WERI-Rb-1 (cell line): ENCODE results near the gene TMC8.
A peak's percentile ranks its signal among the peaks of the same experiment; 100 is the strongest.

Experiments used
- DNase-seq: peaks from one replicate; pipeline ENCODE4 v3.0.0-alpha.2; 2020
- H3K27ac ChIP-seq: fragments of 250-450 bp; sonication (Bioruptor Pico); 2 replicates; pipeline ENCODE4 v1.5.1; 2020; ENCODE audit warnings: mild to moderate bottlenecking, moderate library complexity
- H3K27me3 ChIP-seq: fragments of 250-450 bp; sonication (Bioruptor Pico); 2 replicates; pipeline ENCODE4 v1.5.1; 2021; ENCODE audit warnings: mild to moderate bottlenecking, low read depth, moderate library complexity; ENCODE audit not compliant: insufficient read depth, severe bottlenecking
- H3K36me3 ChIP-seq: fragments of 250-450 bp; sonication (Bioruptor Pico); 2 replicates; pipeline ENCODE4 v1.5.1; 2020; ENCODE audit warnings: mild to moderate bottlenecking, moderate library complexity
- H3K4me3 ChIP-seq: 2 replicates; pipeline ENCODE4 v1.5.1; 2011; ENCODE audit warnings: low read depth, mild to moderate bottlenecking, control low read depth, low read length
- H3K9me3 ChIP-seq: fragments of 250-450 bp; sonication (Bioruptor Pico); 2 replicates; pipeline ENCODE4 v1.5.1; 2021; ENCODE audit warnings: mild to moderate bottlenecking, moderate library complexity; ENCODE audit not compliant: severe bottlenecking
- TF ChIP-seq, protein P1 (sequence below): IDR thresholded peaks from 2 replicates; pipeline ENCODE4 v1.5.1; 2011; ENCODE audit warnings: low read depth, mild to moderate bottlenecking, control low read depth, inconsistent platforms, low read length

TMC8 gene

GRCh38 chr17:78116411-78116810 lies 14.2 kb upstream of the TMC8 start:
- Histone ChIP-seq H3K27me3 (no peaks in the 10 kb centered on the region), H3K9me3 (no peaks in the 10 kb centered on the region), H3K36me3 (no peaks in the 10 kb centered on the region), H3K4me3 (no peak overlapping the region), H3K27ac (no peak overlapping the region)
- TF ChIP-seq, protein P1, sequence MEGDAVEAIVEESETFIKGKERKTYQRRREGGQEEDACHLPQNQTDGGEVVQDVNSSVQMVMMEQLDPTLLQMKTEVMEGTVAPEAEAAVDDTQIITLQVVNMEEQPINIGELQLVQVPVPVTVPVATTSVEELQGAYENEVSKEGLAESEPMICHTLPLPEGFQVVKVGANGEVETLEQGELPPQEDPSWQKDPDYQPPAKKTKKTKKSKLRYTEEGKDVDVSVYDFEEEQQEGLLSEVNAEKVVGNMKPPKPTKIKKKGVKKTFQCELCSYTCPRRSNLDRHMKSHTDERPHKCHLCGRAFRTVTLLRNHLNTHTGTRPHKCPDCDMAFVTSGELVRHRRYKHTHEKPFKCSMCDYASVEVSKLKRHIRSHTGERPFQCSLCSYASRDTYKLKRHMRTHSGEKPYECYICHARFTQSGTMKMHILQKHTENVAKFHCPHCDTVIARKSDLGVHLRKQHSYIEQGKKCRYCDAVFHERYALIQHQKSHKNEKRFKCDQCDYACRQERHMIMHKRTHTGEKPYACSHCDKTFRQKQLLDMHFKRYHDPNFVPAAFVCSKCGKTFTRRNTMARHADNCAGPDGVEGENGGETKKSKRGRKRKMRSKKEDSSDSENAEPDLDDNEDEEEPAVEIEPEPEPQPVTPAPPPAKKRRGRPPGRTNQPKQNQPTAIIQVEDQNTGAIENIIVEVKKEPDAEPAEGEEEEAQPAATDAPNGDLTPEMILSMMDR, result no peak
- no peak for DNase-seq

- TF ChIP-seq, protein P1, result peak; percentile 99
- no peaks in the 10 kb centered on the region for H3K36me3 ChIP-seq
Observed at GRCh38 chr17:78117027-78117981, 13.3 kb upstream of the TMC8 start.

GRCh38 chr17:78118801-78119241 lies 11.8 kb upstream of the TMC8 start:
- Histone ChIP-seq H3K27ac (no peak overlapping the region), H3K36me3 (peaks cover 4% of the 10 kb centered on the region; the same call in 1 of the 2 replicates), H3K4me3 (no peak overlapping the region), H3K27me3 (no peaks in the 10 kb centered on the region), H3K9me3 (no peaks in the 10 kb centered on the region)
- TF ChIP-seq, protein P1, result no peak
- no peak for DNase-seq

More at GRCh38 chr17:78117027-78117981, 13.3 kb upstream of the TMC8 start:
- Histone ChIP-seq H3K9me3 (no peaks in the 10 kb centered on the region), H3K4me3 (no peak overlapping the region), H3K27me3 (no peaks in the 10 kb centered on the region), H3K27ac (peak overlapping the region; percentile 8; the same call in 1 of the 2 replicates)
- DNase-seq, result peak; percentile 87

DNA sequence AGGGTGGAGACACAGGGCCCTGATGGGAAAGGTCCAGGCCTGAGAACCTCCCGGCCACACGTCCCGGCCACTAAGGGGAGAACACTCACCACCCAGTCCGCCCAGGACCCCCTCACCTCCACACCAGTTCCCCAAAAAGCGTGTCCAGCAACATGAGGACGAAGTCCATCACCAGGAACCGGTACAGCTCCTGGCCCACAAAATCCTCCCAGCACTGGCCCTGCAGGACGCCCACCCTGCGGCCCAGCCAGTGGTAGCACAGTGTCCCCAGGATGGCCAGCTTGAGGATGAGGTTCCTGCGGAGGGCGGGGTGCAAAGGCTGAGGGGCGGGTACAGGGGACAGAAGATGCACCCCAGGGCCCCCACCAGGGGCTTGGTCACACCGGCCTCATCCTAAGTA lies 10.0 kb upstream of the TMC8 start:
- TF ChIP-seq, protein P1, result no peak
- H3K27ac ChIP-seq, result no peak overlapping the region
- no peaks in the 10 kb centered on the region for H3K27me3 ChIP-seq
- H3K9me3 ChIP-seq, result no peaks in the 10 kb centered on the region
- peaks cover 4% of the 10 kb centered on the region; the same call in 1 of the 2 replicates for H3K36me3 ChIP-seq
- DNase-seq, result no peak
- no peak overlapping the region for H3K4me3 ChIP-seq

DNA sequence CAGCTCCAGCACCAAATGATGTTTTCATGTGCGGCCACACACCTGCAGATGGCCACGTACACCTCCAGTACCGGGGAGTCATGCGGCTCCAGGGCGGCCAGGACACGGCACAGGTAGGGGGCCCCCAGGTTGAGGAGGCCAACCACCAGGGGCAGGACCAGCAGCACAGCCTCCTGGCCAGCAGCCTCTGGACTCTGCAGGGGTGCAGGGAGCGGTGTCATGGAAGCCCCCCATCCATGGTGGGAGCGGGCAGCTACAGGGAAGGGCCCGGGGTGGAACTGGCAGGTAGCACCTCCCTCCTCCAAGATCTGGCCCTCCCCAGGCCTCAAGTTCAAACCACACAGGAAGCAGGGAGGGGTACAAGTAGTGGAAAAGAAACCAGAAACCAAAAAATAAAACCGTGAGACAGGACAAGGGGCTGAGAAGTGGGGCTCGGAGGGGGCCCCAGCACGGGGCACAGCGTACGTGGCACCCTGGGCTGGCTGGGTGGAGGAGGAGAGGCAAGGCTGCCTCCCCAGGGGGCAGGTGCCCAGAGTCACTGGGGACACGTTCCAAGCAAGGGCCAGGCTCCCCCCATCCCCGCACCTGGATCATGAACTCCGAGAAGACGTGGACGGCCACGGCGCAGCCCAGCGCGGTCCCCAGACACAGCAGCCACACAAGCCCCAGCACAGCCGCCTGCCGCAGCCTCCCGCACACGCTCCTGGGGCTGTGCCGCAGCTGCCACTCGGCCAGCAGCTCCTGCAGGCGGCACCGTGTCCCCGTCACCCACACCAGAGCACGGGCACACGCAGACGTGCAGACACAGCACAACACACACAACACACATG lies 9.4 kb upstream of the TMC8 start:
- Histone ChIP-seq H3K36me3 (peaks cover 4% of the 10 kb centered on the region; the same call in 1 of the 2 replicates), H3K27me3 (no peaks in the 10 kb centered on the region), H3K9me3 (no peaks in the 10 kb centered on the region), H3K27ac (no peak overlapping the region), H3K4me3 (no peak overlapping the region)
- TF ChIP-seq, protein P1, result no peak
- no peak for DNase-seq
